HG03354 (cell line): Measurements from ENCODE around the gene ABCG4.
"Not testable (repeated sequence)": the region's sequence is repeated elsewhere in the genome, so short reads cannot be mapped to it uniquely, and the experiment has no call there.

Experiments used
- ATAC-seq: cut with Tn5 transposase; IDR thresholded peaks from one replicate; pipeline ENCODE4 v1.9.1; 2021; ENCODE audit warnings: mild to moderate bottlenecking; ENCODE audit not compliant: unreplicated experiment, poor library complexity, severe bottlenecking

The ABCG4 gene

DNA sequence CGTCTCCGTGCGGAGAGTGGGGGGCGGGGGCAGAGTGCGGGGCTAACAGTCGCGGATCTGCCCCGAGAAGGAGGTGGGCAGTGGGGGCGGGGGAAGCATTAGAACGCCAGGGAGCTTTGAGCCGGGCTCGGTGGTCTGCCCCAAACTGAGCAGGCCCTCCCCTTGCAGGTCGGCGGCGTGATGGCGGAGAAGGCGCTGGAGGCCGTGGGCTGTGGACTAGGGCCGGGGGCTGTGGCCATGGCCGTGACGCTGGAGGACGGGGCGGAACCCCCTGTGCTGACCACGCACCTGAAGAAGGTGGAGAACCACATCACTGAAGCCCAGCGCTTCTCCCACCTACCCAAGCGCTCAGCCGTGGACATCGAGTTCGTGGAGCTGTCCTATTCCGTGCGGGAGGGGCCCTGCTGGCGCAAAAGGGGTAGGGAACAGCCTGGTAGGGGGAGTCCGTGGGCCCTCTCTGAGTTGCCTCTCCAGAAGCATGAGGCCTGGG, 979 bp downstream of the ABCG4 start:
- ATAC-seq = no peak

DNA sequence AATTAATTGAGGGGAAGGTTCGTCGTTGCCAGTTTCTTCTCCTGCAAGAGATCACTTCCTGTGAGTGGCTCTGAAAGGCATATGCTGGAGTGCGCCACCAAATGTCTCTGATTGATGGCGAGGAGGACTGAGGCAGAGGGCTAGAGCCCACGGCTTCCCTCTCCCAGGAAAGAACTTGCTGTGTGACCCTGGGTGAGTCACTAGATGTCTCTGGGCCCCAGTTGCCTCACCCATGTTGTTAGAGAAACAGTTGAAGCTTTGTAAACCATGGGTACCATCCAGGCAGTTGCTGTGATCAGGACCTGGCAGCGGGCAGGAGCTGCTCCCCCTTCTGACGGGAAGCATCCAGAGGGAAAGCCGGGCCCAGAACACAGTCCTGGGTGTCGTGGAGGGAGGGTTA, 3.2 kb downstream of the ABCG4 start:
- ATAC-seq = no peak

DNA sequence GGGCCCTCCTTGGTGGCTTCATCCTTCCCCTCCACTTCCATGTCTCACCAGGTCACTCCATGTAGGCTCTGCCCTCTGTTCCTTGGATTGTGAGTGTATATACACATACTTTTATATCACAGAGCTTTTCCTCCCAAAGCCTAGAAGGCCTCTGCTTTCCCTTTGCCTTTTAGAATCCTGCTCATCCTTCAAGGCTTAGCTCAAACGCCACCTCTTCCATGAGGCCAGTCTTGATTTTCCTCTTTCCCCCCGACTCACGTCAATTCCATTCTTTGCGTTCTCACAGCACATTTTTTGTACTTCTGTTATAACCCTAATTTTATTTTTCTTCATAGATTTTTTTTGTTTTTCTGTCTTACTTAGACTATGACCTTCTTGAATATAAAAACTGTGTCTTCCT, 3.8 kb downstream of the ABCG4 start:
- ATAC-seq = no peak

DNA sequence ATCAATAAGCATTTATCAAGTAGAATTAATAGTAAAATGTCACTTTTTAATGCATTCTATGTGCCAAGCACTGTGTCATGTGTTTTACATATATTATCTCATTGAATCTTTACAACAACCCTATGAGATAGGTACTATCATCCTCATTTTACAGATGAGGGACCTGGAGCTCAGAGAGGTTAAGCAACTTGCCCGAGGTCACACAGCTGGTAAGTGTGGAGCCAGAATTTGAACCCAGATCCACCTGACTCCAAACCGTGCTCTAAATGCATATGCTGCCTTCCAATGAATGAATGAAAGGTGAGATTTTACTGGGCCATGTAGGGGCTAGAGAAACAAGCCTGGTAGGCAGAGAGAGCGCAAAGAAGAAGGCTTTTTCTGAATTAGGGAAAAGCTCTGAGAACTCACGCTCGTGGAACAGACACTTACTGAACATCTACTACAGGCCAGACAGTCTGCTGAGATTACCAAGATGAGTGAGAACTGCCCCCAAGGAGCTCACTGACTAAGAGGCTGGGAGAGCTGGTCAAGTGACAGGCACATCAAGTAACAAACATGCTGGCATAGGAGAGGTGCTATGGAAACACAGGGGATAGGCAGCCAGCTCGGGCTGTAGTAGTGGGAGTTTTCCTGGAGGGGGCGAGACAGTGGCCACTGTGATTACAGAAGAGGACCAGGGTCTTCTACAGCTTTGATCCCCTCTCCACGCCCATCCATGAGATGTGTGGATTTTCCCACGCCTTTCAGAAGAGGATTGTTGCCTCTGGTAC, 4.4 kb downstream of the ABCG4 start:
- ATAC-seq = no peak

DNA sequence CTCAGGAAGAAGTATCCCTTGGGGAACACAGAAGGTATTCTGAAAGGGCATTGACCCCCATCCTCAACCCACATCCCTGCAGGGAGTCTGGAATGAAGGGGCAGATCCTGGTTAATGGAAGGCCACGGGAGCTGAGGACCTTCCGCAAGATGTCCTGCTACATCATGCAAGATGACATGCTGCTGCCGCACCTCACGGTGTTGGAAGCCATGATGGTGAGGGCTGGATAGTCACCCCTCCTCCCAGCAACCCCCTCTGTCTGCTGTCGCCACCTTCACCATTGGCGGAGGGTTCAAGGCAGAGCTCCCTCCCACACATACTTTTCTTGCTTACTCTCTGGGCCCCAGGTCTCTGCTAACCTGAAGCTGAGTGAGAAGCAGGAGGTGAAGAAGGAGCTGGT, 5.3 kb downstream of the ABCG4 start:
- ATAC-seq = no peak

DNA sequence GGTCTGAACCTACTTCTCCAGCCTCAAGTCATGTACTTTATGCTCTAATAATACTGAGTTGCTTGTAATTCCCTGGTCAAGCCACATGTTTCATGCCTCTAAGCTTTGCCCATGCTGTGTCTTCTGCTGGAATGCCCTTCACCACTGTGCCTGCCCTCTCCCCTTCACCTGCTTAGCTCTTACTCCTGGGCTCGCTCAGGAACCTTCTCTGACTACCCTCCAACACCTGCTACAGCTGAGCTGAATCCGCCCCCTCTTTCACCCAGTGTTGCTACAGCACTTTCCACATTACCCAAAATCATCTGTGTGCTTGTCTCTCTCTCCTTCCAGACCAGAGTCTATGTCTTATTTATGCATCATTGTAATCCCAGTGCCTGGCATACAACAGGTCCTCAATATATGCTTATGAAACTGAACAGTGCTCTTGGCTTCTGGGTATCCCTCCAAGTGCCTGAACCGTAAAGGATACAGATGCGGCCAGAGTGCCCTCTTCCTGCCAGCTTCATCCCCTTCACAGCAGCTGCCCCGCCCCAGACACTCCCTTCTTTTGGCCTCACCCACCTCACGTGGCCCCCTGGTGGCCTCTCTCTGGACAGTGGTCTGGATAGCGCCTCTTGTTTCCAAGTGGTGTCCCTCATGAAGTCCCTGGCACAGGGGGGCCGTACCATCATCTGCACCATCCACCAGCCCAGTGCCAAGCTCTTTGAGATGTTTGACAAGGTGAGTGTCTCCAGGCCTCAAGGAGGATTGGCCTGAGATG, 7.1 kb downstream of the ABCG4 start:
- no peak for ATAC-seq

DNA sequence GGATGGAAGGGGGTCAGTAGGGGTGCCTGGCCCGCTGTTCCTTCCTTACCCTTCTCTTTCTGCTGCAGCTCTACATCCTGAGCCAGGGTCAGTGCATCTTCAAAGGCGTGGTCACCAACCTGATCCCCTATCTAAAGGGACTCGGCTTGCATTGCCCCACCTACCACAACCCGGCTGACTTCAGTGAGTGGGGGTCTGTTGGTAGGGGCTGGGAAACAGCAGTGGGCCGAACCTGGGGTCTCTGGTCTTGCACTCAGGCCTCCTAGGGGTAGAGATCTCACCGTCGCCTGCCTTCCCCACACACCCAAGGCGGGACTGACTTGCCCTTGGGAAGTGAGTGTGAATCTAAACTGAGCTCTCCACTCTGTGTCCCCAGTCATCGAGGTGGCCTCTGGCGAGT, 7.6 kb downstream of the ABCG4 start:
- ATAC-seq = no peak

DNA sequence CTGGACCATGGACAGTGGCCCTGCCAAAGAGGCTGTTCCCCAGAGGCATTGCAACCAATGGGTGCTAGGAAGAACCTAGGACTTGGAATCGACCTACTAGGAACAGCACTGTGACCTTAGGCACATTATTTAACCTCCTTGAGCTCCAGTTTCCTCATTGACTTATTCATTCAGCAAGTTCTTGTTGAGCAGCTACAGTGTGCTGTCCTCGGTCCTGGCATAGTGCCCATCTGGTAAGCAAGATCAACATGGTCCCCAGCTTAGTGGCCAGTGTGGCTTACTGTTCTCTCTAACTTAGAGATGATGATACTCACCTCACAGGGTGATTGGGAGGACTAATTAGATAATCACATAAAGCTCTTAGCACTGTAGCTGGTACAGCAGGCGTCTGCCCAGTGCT, 8.2 kb downstream of the ABCG4 start:
- no peak for ATAC-seq

DNA sequence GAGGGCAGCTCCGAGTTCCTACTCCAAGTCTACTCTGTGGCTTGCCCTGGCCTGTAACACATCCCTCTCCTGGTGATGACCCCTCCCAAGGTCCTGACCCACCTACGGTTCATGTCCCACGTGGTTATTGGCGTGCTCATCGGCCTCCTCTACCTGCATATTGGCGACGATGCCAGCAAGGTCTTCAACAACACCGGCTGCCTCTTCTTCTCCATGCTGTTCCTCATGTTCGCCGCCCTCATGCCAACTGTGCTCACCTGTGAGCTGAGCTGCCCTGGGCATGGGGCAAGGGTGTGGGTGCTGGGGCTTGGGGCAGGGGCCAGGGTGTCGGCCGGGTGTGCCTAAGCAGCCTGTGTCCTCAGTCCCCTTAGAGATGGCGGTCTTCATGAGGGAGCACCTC, 9.6 kb downstream of the ABCG4 start:
- ATAC-seq = no peak

DNA sequence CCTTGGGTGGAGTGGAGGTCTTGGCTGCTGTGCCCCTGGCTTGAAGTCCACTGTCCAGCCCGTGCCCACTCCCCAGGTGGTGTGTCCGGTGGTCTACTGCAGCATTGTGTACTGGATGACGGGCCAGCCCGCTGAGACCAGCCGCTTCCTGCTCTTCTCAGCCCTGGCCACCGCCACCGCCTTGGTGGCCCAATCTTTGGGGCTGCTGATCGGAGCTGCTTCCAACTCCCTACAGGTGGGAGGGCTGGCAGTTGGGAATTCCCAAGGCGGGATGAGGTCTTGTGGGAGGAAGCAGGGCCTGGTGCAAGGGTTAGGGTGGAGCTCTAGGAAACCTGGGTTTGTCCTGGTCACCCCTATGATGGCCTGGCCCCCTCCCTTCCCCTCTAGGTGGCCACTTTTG, 11.3 kb downstream of the ABCG4 start:
- ATAC-seq = no peak

DNA sequence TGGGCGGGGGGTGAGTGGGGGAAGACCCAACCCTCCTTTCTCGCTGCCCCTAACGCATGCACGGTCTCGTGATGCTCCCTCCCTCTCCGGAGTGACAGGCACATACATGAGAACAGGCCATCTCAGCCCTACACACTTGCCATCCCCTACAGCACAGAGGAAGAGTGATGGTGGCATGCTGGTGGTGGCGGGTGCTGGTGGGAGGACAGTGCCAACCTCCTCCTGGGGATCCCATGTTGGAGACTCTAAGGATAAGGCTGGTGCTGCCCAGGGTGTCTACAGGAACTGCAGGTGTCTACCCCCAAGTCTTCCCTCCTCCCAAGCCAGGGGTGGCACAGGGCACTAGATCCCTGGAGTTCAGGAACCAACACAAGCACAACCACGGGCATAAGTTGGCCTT, 13.0 kb downstream of the ABCG4 start:
- no peak for ATAC-seq

DNA sequence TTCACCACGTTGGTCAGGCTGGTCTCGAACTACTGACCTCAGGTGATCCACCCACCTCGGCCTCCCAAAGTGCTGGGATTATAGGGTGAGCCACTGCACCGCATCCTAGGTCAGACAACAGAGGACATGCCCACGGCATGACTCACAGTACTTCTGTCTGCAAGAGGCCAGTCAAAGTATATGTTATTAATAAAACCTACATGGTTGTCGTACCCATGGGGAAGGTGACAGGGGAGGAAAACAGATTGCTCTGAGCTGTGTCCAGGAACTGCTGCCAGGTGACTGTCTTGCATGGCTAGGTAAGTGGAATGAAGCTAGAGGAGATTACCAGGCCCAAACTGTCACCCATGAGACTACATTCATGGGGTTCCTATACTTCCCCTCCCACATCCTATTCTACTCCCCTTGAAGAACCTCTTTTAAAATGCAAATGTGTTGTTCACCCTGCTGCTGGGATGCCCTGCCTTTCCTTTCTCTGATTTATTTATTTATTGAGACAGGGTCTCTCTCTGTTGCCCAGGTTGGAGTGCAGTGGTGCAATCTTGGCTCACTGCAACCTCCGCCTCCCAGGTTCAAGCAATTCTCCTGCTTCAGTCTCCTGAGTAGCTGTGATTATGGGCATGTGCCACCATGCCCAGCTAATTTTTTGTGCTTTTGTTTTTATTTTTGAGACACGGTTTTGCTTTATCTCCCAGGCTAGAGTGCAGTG, 17.7 kb downstream of the ABCG4 start:
- no peak for ATAC-seq

DNA sequence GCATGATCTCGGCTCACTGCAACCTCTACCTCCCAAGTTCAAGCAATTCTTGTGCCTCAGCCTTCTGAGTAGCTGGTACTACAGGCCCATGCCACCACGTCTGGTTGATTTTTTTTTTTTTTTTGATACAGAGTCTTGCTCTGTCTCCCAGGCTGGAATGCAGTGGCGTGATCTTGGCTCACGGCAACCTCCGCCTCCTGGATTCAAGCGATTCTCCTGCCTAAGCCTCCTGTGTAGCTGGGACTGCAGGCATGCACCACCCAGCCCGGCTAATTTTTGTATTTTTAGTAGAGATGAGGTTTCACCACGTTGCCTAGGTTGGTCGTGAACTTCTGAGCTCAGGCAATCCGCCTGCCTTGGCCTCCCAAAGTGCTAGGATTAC, 18.2 kb downstream of the ABCG4 start:
- not testable (repeated sequence) for ATAC-seq

DNA sequence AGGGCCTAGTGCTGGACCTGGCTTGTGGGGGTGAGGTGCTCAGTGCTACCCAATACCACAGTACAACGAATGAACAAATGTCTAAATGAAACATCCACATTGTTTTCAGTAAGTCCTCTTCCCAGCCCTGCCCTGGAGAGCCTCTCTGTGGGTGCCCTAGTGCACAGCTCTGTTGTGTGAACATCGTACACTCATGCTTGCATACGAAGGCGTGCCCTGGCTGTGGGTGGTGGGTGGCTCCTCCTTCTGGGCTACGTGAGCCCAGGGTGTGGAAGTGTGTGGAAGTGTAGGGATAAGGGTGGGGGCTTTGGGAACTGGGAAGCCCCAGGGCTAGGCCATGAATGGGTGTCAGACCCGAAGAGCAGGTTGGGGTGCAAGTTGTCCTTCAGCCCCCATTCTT, 19.1 kb downstream of the ABCG4 start:
- no peak for ATAC-seq

DNA sequence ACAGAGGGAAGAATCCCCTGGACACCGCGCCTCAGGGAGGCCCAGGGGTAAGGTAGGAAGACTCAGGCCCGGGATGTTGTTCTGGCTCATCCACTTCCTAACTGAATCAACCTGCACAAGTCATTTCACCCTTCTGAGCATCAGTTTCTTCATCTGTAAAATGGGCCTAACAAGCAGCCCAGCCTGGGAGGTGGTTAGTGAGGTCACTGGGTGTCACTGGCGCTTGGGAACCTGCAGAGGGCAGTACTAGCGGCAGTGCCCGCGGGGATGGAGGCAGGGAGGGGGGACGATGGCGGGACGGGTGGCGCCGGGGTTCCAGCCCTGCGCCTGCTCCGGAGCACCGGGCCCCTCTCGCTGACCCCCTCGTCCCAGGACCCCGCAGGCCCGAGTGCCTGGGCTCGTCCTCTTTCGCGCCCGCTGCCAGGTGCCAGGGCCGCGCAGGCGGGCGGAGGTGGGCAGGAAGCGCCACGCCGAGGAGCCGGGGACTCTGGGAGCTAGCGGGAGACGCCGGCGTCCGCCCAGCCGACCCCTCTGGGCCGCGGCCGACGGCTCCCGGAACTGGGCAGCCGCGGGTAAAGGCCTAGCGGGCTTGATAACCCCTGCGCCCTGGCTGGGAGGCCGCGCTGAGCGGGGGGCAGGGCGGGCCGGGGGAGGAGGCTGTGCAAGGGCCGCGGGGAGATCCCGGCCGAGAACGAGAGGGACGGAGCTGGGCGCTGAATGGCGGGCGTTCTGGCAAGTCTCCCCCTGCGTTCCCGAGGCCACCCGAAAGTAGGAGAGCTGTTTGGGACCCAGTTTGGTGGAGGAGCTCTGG, 19.8 kb downstream of the ABCG4 start, which contains the start of gene NLRX1:
NLRX1 (plus strand) TSS at position 255 of the 811 bp plus-strand sequence. CDS start 2,679 bp downstream, outside the sequence.
- ATAC-seq = peak; percentile 89

DNA sequence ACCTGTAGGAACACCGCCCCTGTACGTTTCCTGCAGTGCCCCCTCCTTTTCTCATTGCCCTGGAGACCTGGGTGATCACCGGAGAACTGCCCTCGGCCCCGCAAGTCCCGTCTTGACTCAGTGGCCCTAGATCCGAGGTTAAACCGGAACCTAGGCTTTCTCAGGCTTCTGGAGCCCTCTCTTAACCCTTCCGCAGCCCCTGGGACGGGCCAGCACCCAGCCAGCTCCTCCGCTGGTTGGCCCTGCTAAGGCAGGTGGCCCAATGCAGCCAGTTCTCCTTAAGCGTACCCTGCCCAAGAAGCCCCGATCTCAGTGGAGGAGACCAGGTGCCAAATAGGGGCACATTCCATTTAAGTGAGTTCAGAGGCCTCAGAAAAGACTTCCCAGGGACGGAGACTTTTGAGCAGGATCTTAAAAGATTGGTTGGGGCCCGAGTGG, 20.4 kb downstream of the ABCG4 start:
- peak; percentile 29 for ATAC-seq

DNA sequence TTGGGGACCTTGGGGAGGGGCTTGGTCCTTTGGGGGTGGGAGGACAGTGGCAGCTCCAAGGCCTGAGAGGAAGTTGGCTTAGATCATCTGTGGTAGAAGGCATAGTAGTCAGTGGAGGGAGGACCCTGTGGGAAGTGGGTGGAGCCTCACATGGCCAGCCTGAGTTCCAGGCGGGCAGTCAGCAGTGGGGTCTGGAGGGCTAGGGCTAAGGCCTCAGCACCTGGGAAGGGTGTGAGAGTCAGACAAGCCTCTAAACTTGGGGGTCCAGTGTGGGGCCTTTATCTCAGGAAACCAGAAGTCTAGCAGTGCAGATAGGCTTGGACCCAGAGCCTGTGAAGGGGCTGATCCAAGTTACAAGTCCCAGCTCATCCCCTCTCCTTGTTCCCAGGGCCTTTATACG, 23.7 kb downstream of the ABCG4 start:
- no peak for ATAC-seq

DNA sequence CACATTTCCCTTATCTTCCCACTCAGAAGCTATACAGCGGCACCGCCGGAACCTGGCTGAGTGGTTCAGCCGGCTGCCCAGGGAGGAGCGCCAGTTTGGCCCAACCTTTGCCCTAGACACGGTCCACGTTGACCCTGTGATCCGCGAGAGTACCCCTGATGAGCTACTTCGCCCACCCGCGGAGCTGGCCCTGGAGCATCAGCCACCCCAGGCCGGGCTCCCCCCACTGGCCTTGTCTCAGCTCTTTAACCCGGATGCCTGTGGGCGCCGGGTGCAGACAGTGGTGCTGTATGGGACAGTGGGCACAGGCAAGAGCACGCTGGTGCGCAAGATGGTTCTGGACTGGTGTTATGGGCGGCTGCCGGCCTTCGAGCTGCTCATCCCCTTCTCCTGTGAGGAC, 24.6 kb downstream of the ABCG4 start:
- ATAC-seq = no peak

DNA sequence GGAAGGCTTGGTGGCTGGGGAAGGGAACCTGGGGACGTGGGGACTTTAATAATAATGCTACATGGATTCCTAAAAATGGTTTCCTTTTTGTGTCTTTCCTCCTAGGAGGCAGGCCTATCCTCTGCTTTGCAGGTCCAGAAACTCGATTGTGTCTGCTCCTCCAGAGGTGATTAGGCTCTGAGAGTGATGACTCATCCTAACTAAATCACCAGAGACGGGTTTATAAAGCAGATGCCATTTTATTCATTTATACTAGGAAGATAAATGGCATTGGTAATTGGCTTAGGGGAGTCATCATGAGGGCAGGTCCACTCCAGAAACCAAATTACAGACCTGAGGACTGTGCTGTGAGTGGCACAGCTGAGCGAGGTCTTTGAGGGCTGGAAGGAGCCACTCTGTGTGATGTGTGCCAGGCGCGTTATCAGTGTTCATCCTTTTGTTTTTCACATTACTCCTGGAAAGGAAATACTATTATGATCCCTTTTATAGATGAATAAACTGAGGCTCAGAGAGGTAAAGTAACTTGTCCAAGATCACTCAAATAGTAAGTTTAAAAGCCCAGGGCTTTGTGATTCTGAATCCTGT, 26.7 kb downstream of the ABCG4 start:
- no peak for ATAC-seq
